ENCODE measurements around the gene PRPF6. TPM values are rescaled to one million over a fixed set of nuclear protein-coding genes. Genes with fewer than 3 reads are reported as not detected.
A peak's percentile ranks its signal among the peaks of the same experiment; 100 is the strongest.

Gene PRPF6
- total RNA-seq = 63.0 and 73.5 TPM in 2 replicates

GRCh38 chr20:63980806-63981728, at the start of gene PRPF6:
PRPF6 (plus strand) TSS chr20:63981132; CDS start chr20:63981246, 114 bp downstream.

GRCh38 chr20:63955827-63956663, 24.9 kb upstream of the PRPF6 start, which contains the start of gene UCKL1:
UCKL1 (minus strand) TSS chr20:63956416; CDS start chr20:63956372, 44 bp downstream.

GRCh38 chr20:63969838-63970713, 10.9 kb upstream of the PRPF6 start, which contains the start of gene ZNF512B:
ZNF512B (minus strand) TSS chr20:63969930; CDS start chr20:63967950, 1,980 bp downstream.

GRCh38 chr20:63979557-63980316, 1.2 kb upstream of the PRPF6 start, which contains the start of gene SAMD10:
SAMD10 (minus strand) TSS chr20:63979642; CDS start chr20:63979467, 175 bp downstream.

DNA sequence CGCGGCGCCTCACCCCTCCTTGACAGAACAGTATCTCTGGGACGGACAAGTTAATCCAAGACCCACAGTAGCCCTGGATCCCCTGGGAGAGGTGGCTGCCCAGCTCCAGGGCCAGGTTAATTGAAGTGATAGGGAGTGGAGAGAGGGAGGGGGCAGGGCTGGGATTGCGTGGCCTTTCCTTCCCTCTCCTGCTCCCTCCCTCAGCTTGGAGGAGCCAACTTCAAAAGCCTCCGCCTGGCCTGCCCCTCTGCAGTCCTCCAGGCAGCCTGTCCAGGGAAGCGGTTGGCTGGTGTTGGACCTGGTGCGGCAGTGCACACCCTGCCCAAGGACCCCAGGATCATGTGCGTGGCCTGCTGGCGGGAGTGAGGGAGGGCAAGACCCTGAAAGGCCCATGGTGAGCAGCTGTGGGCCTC, 55.0 kb downstream of the PRPF6 start, which contains the start of gene C20orf204:
C20orf204 (plus strand) TSS at position 250 of the 413 bp plus-strand sequence; CDS start at position 392, 142 bp downstream.

GRCh38 chr20:64049060-64049877, 68.3 kb downstream of the PRPF6 start, which contains the start of gene SOX18:
SOX18 (minus strand) TSS chr20:64049639; CDS start chr20:64049516, 123 bp downstream.

GRCh38 chr20:64062596-64063388, 81.9 kb downstream of the PRPF6 start, which contains the start of gene TCEA2:
TCEA2 (plus strand) TSS chr20:64063198; CDS start chr20:64063313, 115 bp downstream.

DNA sequence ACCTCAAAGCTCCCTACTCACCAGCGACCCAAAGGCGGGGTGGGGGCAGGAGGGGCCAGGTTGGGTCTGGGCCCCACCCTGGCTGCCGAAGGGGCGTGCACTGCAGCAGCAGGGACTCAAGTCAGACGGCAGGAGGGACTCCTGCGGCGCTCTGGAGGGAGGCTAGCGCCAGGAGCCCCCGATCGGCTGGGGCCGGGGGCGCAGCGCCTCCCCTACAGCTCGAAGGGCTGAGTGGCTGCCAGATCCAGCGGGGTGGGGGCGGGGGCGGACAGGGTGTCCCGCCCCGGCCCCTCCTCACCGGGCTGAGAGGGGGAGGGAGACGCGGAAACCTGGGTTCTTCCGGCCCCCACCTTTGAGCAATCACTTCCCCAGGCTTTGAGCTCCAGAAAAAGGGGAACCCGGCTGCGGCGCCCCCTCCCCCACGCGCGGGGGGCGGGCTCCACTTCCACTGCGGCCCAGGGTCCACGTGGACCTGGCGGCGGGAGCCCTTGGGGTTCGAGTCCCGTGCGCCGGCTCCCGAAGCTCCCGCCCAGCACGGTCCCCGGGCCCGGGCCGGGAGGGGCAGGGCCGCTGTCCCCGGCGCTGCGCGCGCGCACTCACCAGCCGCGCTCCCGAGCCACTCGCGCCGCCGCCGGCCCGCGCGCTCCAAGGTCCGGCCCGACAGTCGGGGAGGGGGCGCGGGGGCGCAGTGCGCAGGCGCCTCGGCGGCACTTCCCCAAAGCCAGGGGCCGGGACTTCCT, 98.5 kb downstream of the PRPF6 start, which contains the start of gene RGS19:
RGS19 (minus strand) TSS at position 246 of the 740 bp plus-strand sequence. CDS start 2,632 bp downstream, outside the sequence.

DNA sequence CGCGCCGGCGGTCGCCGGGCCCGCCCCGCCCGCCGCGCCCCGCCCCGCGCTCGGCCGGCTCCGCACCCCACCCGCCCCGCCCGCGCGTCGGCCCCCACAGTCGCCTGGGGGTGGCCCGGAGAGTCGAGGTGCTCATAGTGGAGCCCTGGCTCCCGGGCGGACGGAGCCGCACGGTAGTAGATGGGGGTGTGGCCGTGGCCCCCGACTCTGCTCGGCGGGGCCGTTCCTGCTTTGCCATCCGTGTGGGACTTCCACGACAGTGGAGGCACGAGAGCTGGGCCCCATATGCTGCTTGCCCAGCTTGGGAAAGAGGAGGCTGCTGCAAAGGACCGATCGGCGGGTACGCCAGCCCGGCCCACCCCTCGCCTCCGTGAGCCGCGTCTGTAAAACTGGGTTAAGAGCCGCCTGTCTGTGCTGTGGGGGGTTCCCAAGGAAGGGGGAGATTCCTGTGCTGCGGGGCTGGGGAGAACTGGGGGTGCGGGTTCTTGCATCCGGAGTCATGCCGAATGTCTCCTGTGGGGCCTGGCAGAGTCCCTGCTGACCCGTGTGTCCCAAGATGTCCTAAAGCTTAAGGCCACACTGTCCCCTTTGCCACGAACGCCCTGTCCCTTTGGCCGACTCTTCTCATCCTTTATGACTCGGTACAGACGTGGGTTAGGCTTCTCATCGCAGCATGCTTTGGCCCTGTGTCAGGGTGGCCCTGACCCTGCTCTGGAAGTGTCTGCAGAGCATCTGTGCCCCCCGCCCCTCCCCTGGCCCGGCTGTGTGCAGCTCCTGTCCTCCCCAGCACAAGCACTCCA, 99.3 kb downstream of the PRPF6 start, which contains the start of gene OPRL1:
OPRL1 (plus strand) TSS at position 70 of the 800 bp plus-strand sequence. CDS start 12,639 bp downstream, outside the sequence.

Small RNA genes lying within 50 kb of the gene (small RNA-seq; reads per million reads assigned to genes)
- gene AL355803.1 (not detected), gene MIR647 (not detected), gene MIR6813 (0.91 reads per million, percentile 15 among the genes with 10 or more reads in this experiment)

Other genes starting within 250 kb of the PRPF6 start
- gene LIME1, start 244.5 kb upstream of the PRPF6 start, total RNA-seq = 2.4 and 3.6 TPM in 2 replicates
- gene SLC2A4RG, start 241.4 kb upstream of the PRPF6 start, total RNA-seq = 21.8 and 25.8 TPM in 2 replicates
- gene ZBTB46, start 149.9 kb upstream of the PRPF6 start, total RNA-seq = 2.9 and 3.2 TPM in 2 replicates
- not detected in 2 replicates for gene ABHD16B, start 119.6 kb upstream of the PRPF6 start, total RNA-seq
- 128 and 140 TPM in 2 replicates for gene TPD52L2, start 115.9 kb upstream of the PRPF6 start, total RNA-seq
- gene DNAJC5, start 86.0 kb upstream of the PRPF6 start, total RNA-seq = 75.0 and 76.5 TPM in 2 replicates
- gene UCKL1, start 24.7 kb upstream of the PRPF6 start, total RNA-seq = 21.4 and 23.3 TPM in 2 replicates
- gene ZNF512B, start 11.2 kb upstream of the PRPF6 start, total RNA-seq = 12.9 and 16.4 TPM in 2 replicates
- gene SAMD10, start 1.5 kb upstream of the PRPF6 start, total RNA-seq = 1.9 and 2.6 TPM in 2 replicates
- gene C20orf204, start 55.0 kb downstream of the PRPF6 start, total RNA-seq = 2.1 and 3.3 TPM in 2 replicates
- gene SOX18, start 68.5 kb downstream of the PRPF6 start, total RNA-seq = 25.5 and 42.1 TPM in 2 replicates
- gene TCEA2, start 82.1 kb downstream of the PRPF6 start, total RNA-seq = 15.6 and 17.3 TPM in 2 replicates
- 17.4 and 21.0 TPM in 2 replicates for gene RGS19, start 98.4 kb downstream of the PRPF6 start, total RNA-seq
- 0.93 and 1.0 TPM in 2 replicates for gene OPRL1, start 99.0 kb downstream of the PRPF6 start, total RNA-seq
- 0.29 and 0.40 TPM in 2 replicates for gene LKAAEAR1, start 103.3 kb downstream of the PRPF6 start, total RNA-seq
- gene NPBWR2, start 126.4 kb downstream of the PRPF6 start, total RNA-seq = not detected in 2 replicates
- not detected in 2 replicates for gene MYT1, start 183.3 kb downstream of the PRPF6 start, total RNA-seq

Data from thoracic aorta endothelial cell (primary cell).